IMR-90 (cell line): ENCODE measurements around the gene INSL3. TPM values are rescaled to one million over a fixed set of nuclear protein-coding genes. Genes with fewer than 3 reads are reported as not detected.

ENCODE experiments used
- ATAC-seq: fragments of 200-7000 bp; cut with Tn5 transposase; 2 replicates; pipeline ENCODE4 v1.9.1; 2020; ENCODE audit warnings: low read depth, mild to moderate bottlenecking, moderate library complexity
- BruUV-seq: library from RNA; stranded (reverse); fragments of 400-500 nt; replicated peaks from 2 replicates; lab custom pipeline; 2021; lab: Mats Ljungman, UMichigan
- CTCF ChIA-PET: fragments of 300-600 bp; formaldehyde crosslinking; extraction: SDS; loops from one replicate; lab custom pipeline; 2021; ENCODE audit warnings: antibody characterized with exemption; lab: Yijun Ruan, JAX
- POLR2A ChIA-PET: fragments of 300-600 bp; sonication (Branson Sonifier 250); formaldehyde crosslinking; loops from one replicate; lab custom pipeline; 2022; ENCODE audit warnings: antibody characterized with exemption; ENCODE audit not compliant: unreplicated experiment; lab: Charles Lee
- DNase-seq: peaks from one replicate; pipeline ENCODE4 v3.0.0; 2013
- H2AFZ ChIP-seq: replicated peaks from 2 replicates; pipeline ENCODE3; 2013; ENCODE audit warnings: low read length, mild to moderate bottlenecking; ENCODE audit not compliant: poor library complexity
- H2AK5ac ChIP-seq: 2 replicates; pipeline ENCODE4 v1.6.1; 2013; ENCODE audit warnings: low read depth, low read length, inconsistent platforms
- H2AK9ac ChIP-seq: replicated peaks from 2 replicates; pipeline ENCODE3; 2013; ENCODE audit warnings: mild to moderate bottlenecking, low read depth, low read length, moderate library complexity; ENCODE audit not compliant: poor library complexity
- H2BK120ac ChIP-seq: 2 replicates; pipeline ENCODE4 v1.6.1; 2013; ENCODE audit warnings: low read depth, low read length, inconsistent platforms
- H2BK15ac ChIP-seq: 3 replicates; pipeline ENCODE4 v1.6.1; 2013; ENCODE audit warnings: low read depth, low read length, inconsistent platforms
- H2BK20ac ChIP-seq: 2 replicates; pipeline ENCODE4 v1.6.1; 2013; ENCODE audit warnings: low read depth, mild to moderate bottlenecking, inconsistent platforms, low read length, moderate library complexity
- H2BK5ac ChIP-seq: 2 replicates; pipeline ENCODE4 v1.6.1; 2013; ENCODE audit warnings: mild to moderate bottlenecking, low read depth, low read length, inconsistent platforms; ENCODE audit not compliant: poor library complexity, severe bottlenecking
- H3K14ac ChIP-seq: replicated peaks from 2 replicates; pipeline ENCODE4 v1.6.1; 2013; ENCODE audit warnings: low read depth, low read length, inconsistent platforms
- H3K18ac ChIP-seq: 2 replicates; pipeline ENCODE4 v1.6.1; 2013; ENCODE audit warnings: low read depth, low read length, control low read depth
- H3K23ac ChIP-seq: 2 replicates; pipeline ENCODE4 v1.6.1; 2013; ENCODE audit warnings: low read depth, low read length, inconsistent platforms
- H3K27ac ChIP-seq: 2 replicates; pipeline ENCODE4 v1.5.1; 2013; ENCODE audit warnings: mild to moderate bottlenecking, control low read depth, low read length; ENCODE audit not compliant: insufficient read depth
- H3K27me3 ChIP-seq: 2 replicates; pipeline ENCODE4 v1.6.1; 2013; ENCODE audit warnings: low read length; ENCODE audit not compliant: control insufficient read depth, insufficient read depth
- H3K36me3 ChIP-seq: 2 replicates; pipeline ENCODE4 v1.6.1; 2013; ENCODE audit warnings: low read length, mixed read lengths; ENCODE audit not compliant: control insufficient read depth, insufficient read depth
- H3K4ac ChIP-seq: 2 replicates; pipeline ENCODE4 v1.6.1; 2013; ENCODE audit warnings: low read depth, low read length, inconsistent platforms
- H3K4me1 ChIP-seq: 2 replicates; pipeline ENCODE4 v1.6.1; 2013; ENCODE audit warnings: low read length, mixed read lengths; ENCODE audit not compliant: control insufficient read depth, insufficient read depth
- H3K4me2 ChIP-seq: 2 replicates; pipeline ENCODE4 v1.6.1; 2013; ENCODE audit warnings: low read depth, mild to moderate bottlenecking, control low read depth, low read length, moderate library complexity
- H3K4me3 ChIP-seq: 2 replicates; pipeline ENCODE4 v1.5.1; 2013; ENCODE audit warnings: low read depth, mild to moderate bottlenecking, control low read depth, low read length, moderate library complexity; ENCODE audit not compliant: insufficient read depth
- H3K56ac ChIP-seq: 2 replicates; pipeline ENCODE4 v1.6.1; 2013; ENCODE audit warnings: low read length, inconsistent platforms; ENCODE audit not compliant: insufficient read depth; ENCODE audit errors: extremely low read depth
- H3K79me1 ChIP-seq, 2 experiments: 2 replicates each; pipeline ENCODE4 v1.6.1; 2013; ENCODE audit warnings: low read length in 2 of 2, inconsistent platforms in 1 of 2, low read depth in 1 of 2
- H3K9ac ChIP-seq: 2 replicates; pipeline ENCODE4 v1.6.1; 2013; ENCODE audit warnings: low read depth, low read length, control low read depth
- H3K9me1 ChIP-seq: 2 replicates; pipeline ENCODE4 v1.6.1; 2013; ENCODE audit warnings: low read length, inconsistent platforms; ENCODE audit not compliant: insufficient read depth
- H3K9me3 ChIP-seq: 2 replicates; pipeline ENCODE4 v1.6.1; 2013; ENCODE audit warnings: low read length; ENCODE audit not compliant: control insufficient read depth, insufficient read depth
- H4K20me1 ChIP-seq: 2 replicates; pipeline ENCODE4 v1.6.1; 2013; ENCODE audit warnings: low read length, inconsistent platforms; ENCODE audit not compliant: insufficient read depth
- H4K5ac ChIP-seq: 2 replicates; pipeline ENCODE4 v1.6.1; 2013; ENCODE audit warnings: mild to moderate bottlenecking, low read depth, low read length, control low read depth
- H4K8ac ChIP-seq, 2 experiments: 2 replicates each; pipeline ENCODE4 v1.6.1; 2013; ENCODE audit warnings: low read depth in 2 of 2, low read length in 2 of 2, control low read depth in 1 of 2, inconsistent platforms in 1 of 2
- H4K91ac ChIP-seq: 2 replicates; pipeline ENCODE4 v1.6.1; 2013; ENCODE audit warnings: low read depth, low read length, inconsistent platforms; ENCODE audit not compliant: insufficient read depth
- FOS ChIP-seq: fragments of 150-350 bp; IDR thresholded peaks from 2 replicates; pipeline ENCODE4 v1.6.1; 2016; ENCODE audit warnings: low read depth, low read length
- NFE2L2 ChIP-seq: fragments of 150-350 bp; IDR thresholded peaks from 2 replicates; pipeline ENCODE4 v1.6.1; 2016; ENCODE audit warnings: low read depth, mild to moderate bottlenecking, low read length
- POLR2A ChIP-seq: IDR thresholded peaks from 2 replicates; pipeline ENCODE4 v1.6.1; 2012; ENCODE audit warnings: mild to moderate bottlenecking, low read depth, low read length
- RAD21 ChIP-seq: IDR thresholded peaks from 2 replicates; pipeline ENCODE4 v1.6.1; 2012; ENCODE audit warnings: low read length, improper control_type of control experiment
- SMC3 ChIP-seq: fragments of 150-350 bp; IDR thresholded peaks from 2 replicates; pipeline ENCODE4 v1.6.1; 2016; ENCODE audit warnings: low read depth, mild to moderate bottlenecking, antibody characterized with exemption, low read length, moderate library complexity
- WGBS, 2 experiments: methylation state at CpG; one replicate each; pipeline versions ENCODE4 v1.1.5 to v1.1.7; 2013; ENCODE audit warnings: missing lambda C conversion rate in 2 of 2; ENCODE audit not compliant: insufficient read length in 1 of 2; ENCODE audit errors: extremely low coverage in 2 of 2; 5-methylcytosine and 5-hydroxymethylcytosine counted together
- dilution Hi-C: fragments of 300-500 bp; cut with HindIII; formaldehyde crosslinking; loops from one replicate; pipeline ENCODE4 v1.14.3; 2018; ENCODE audit warnings: low sequenced_read_pairs; ENCODE audit not compliant: unreplicated experiment
- in situ Hi-C: fragments of 300-500 bp; cut with MboI; formaldehyde crosslinking; loops from 3 replicates; pipeline ENCODE4 v1.14.3; 2019; ENCODE audit warnings: low sequenced_read_pairs, inconsistent platforms, mixed read lengths
- intact Hi-C: fragments of 100-400 bp; cut with micrococcal nuclease; formaldehyde crosslinking; loops from 2 replicates; pipeline ENCODE4 v1.10.0; 2022
- polyA plus RNA-seq, 3 experiments: library from polyadenylated mRNA; depleted of rRNA; stranded (reverse); fragments of >200 nt; gene quantifications; 2 replicates each; pipeline ENCODE4 v1.2.3, GENCODE V29; 2012; ENCODE audit warnings: low replicate concordance in 1 of 3
- total RNA-seq: library from RNA; depleted of rRNA; stranded (reverse); fragments of >200 nt; gene quantifications from 2 replicates; pipeline ENCODE4 v1.2.3, GENCODE V29; 2012
- TF ChIP-seq, protein P1 (sequence below): conservative IDR thresholded peaks from 2 replicates; pipeline ENCODE4 v1.5.1; 2012; ENCODE audit warnings: mild to moderate bottlenecking, low read depth, low read length, improper control_type of control experiment

The INSL3 gene
- total and polyA plus RNA-seq, 2 of the 4 experiments (the other 2 are of a cell fraction): not detected

DNA sequence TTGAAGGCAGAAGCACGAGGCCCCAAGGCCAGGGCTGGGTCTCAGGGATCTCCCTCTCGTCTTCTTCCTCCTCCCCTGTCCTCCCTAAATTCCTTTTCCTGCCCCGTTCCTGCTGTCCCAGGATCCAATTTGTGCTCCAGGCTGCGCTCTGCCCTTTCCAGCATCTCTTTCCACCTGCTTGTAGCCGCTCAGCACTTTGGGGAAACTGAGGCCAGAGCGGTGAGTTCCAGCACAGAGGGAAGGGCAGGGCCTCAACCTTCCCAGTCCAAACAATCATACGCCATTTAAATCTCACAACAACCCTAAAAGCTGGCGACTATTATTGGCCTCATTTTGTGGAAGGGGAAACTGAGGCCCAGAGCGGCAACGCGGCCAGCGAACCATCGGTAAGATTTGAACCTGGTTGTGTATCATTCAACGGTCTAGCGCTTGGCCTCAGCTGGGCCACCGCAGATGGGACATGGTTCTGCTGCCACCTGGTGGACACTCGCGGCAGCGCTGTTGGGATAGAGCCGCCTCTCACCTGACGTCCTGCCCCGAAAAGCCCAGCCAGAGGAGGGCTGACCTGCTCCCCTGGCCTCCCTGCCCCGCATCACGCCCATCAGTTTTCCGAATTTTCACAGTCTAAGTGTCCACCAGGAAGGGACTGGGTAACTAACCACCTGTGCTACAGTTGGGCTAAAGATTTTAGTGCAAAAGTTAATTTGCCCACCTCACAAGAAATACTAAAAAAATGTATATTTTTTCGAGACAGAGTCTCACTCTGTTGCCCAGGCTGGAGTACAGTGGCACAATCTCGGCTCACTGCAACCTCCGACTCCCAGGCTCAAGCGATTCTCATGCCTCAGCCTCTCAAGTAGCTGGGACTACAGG lies 34.2 kb upstream of the INSL3 start:
- H4K20me1 ChIP-seq: peaks cover 7% of the 10 kb centered on the region
- TF ChIP-seq SMC3 (peak; percentile 80), NFE2L2 (no peak), RAD21 (peak; percentile 94), POLR2A (0 out of 2 replicates have a peak, but pooled peaks have one; percentile 25), FOS (no peak)
- TF ChIP-seq, protein P1, sequence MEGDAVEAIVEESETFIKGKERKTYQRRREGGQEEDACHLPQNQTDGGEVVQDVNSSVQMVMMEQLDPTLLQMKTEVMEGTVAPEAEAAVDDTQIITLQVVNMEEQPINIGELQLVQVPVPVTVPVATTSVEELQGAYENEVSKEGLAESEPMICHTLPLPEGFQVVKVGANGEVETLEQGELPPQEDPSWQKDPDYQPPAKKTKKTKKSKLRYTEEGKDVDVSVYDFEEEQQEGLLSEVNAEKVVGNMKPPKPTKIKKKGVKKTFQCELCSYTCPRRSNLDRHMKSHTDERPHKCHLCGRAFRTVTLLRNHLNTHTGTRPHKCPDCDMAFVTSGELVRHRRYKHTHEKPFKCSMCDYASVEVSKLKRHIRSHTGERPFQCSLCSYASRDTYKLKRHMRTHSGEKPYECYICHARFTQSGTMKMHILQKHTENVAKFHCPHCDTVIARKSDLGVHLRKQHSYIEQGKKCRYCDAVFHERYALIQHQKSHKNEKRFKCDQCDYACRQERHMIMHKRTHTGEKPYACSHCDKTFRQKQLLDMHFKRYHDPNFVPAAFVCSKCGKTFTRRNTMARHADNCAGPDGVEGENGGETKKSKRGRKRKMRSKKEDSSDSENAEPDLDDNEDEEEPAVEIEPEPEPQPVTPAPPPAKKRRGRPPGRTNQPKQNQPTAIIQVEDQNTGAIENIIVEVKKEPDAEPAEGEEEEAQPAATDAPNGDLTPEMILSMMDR: peak; percentile 96
- no peak overlapping the region for H2BK15ac ChIP-seq
- peak overlapping the region; percentile 60 for H2AFZ ChIP-seq
- H4K8ac ChIP-seq: no peak overlapping the region
- no peaks in the 10 kb centered on the region for H3K36me3 ChIP-seq
- no peaks in the 10 kb centered on the region for H3K9me3 ChIP-seq
- in situ Hi-C loops (loop anchor here (10.0 kb wide), 2 partner anchors 151 to 401 kb away; no protein-coding TSS in a partner anchor), dilution Hi-C loops (no loop called here), intact Hi-C loops (loop anchor here (2.0 to 10.0 kb wide), 6 partner anchors 71 to 509 kb away; no protein-coding TSS in a partner anchor)
- no peak overlapping the region for H3K4ac ChIP-seq
- CTCF ChIA-PET: interaction anchor here (0.6 kb wide), 1 partner anchor 22 kb away, joined by 4 read pairs; no protein-coding TSS in a partner anchor
- H3K4me2 ChIP-seq: no peak overlapping the region
- H3K9ac ChIP-seq: no peak overlapping the region
- H3K79me1 ChIP-seq: peaks cover 0 to 6% of the 10 kb centered on the region in 2 experiments; a peak in 1 of 4 replicates
- H3K14ac ChIP-seq: no peak overlapping the region
- no peaks in the 10 kb centered on the region for H3K9me1 ChIP-seq
- no peak overlapping the region for H4K5ac ChIP-seq
- POLR2A ChIA-PET: no interaction called here
- H3K23ac ChIP-seq: no peak overlapping the region
- BruUV-seq: no TSS peak
- no peak overlapping the region for H2BK5ac ChIP-seq
- no peaks in the 10 kb centered on the region for H3K27me3 ChIP-seq
- 10% methylated on average over 17 of the region's 29 CpGs; no CpG with 5 or more reads in 1 of the 2 experiments for whole genome bisulfite sequencing, 2 experiments
- H4K91ac ChIP-seq: no peak overlapping the region
- H2AK9ac ChIP-seq: no peak overlapping the region
- peak; percentile 49 for DNase-seq
- no peak overlapping the region for H3K27ac ChIP-seq
- no peak overlapping the region for H2AK5ac ChIP-seq
- H3K4me3 ChIP-seq: no peak overlapping the region
- H3K4me1 ChIP-seq: no peaks in the 10 kb centered on the region
- no peak overlapping the region for H3K56ac ChIP-seq
- H2BK20ac ChIP-seq: no peak overlapping the region
- H2BK120ac ChIP-seq: no peak overlapping the region
- ATAC-seq: peak; percentile 50
- no peak overlapping the region for H3K18ac ChIP-seq
